Eye (tissue), 1 donor: ENCODE measurements around the gene ACAA1.

Source experiments
- DNase-seq: peaks from one replicate; pipeline ENCODE4 v3.0.0-alpha.2; 2015

ACAA1 gene

GRCh38 chr3:38133557-38134405, 3.1 kb downstream of the ACAA1 start:
- DNase-seq, result no peak

- no peak for DNase-seq
Observed at GRCh38 chr3:38133209-38133556, 3.7 kb downstream of the ACAA1 start.

GRCh38 chr3:38131621-38132369, 5.1 kb downstream of the ACAA1 start:
- DNase-seq, result peak; percentile 49

GRCh38 chr3:38130631-38131065, 6.3 kb downstream of the ACAA1 start:
- DNase-seq, result no peak

GRCh38 chr3:38129058-38129457, 7.9 kb downstream of the ACAA1 start:
- DNase-seq, result no peak

GRCh38 chr3:38128303-38128655, 8.6 kb downstream of the ACAA1 start:
- no peak for DNase-seq

- no peak for DNase-seq
Observed at GRCh38 chr3:38127611-38128302, 9.2 kb downstream of the ACAA1 start.

GRCh38 chr3:38126121-38126892, 10.6 kb downstream of the ACAA1 start:
- DNase-seq, result no peak

- no peak for DNase-seq
Observed at GRCh38 chr3:38125305-38126120, 11.4 kb downstream of the ACAA1 start.

GRCh38 chr3:38124324-38125122, 12.4 kb downstream of the ACAA1 start:
- no peak for DNase-seq

GRCh38 chr3:38122712-38123290, 14.1 kb downstream of the ACAA1 start:
- DNase-seq, result no peak

GRCh38 chr3:38121832-38122461, 15.0 kb downstream of the ACAA1 start:
- DNase-seq, result no peak

GRCh38 chr3:38121451-38121831, 15.5 kb downstream of the ACAA1 start:
- DNase-seq, result no peak

- DNase-seq, result no peak
Observed at GRCh38 chr3:38120693-38121450, 16.1 kb downstream of the ACAA1 start.

GRCh38 chr3:38119821-38120692, 16.9 kb downstream of the ACAA1 start:
- no peak for DNase-seq

GRCh38 chr3:38119248-38119544, 17.7 kb downstream of the ACAA1 start:
- no peak for DNase-seq

GRCh38 chr3:38118421-38119247, 18.3 kb downstream of the ACAA1 start:
- no peak for DNase-seq
